GM18498 (cell line): ENCODE results near the gene CTNNA2.

ENCODE experiments used
- ATAC-seq: cut with Tn5 transposase; IDR thresholded peaks from one replicate; pipeline ENCODE4 v1.9.1; 2021; ENCODE audit warnings: mild to moderate bottlenecking, moderate library complexity; ENCODE audit not compliant: unreplicated experiment

Gene CTNNA2

DNA sequence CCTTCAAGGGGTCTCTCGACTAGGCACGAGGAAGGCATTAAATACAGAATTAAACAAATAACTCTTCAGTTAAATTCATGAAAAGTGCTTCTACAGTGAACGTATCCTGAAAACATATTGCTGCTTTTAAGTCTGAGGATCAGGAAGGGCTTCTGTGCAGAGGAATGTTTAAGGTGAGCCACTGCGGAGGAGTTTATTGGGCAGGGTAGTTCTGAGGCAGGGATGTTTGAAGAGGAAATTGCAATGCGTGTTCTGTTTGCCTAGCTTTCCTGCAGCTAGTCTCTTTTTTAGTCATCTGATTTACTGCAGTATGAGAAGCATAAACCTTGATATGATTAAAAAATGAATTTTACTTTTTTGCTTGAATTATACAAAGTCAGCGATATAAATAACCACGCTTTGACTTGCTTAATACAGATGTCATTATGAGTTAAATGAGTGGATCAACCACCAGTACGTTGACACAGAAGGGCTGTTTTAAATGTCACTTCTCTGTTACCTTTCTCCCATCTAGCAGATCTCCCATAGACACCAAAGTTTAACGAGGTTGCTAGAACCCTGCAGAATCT, 98.7 kb downstream of the CTNNA2 start:
- no peak for ATAC-seq

DNA sequence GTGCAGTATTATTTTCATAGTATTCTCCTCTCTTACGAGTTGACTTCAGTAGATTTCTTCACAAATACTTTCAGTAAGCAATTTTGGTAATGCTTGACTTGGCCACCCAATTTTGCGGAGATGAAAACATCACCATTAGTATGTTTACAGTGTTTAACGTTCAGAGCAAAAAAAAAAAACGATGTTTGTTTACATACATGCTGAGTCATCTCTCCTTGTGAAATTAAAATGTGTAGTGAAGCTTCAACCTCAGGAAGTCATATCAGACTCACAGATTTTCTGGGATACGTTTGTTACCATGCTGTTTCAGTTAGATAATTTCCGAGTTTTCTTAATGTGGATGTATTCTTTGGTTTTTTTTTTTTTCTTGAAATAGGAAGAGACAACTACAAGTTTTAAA, 100.1 kb downstream of the CTNNA2 start:
- ATAC-seq: no peak

DNA sequence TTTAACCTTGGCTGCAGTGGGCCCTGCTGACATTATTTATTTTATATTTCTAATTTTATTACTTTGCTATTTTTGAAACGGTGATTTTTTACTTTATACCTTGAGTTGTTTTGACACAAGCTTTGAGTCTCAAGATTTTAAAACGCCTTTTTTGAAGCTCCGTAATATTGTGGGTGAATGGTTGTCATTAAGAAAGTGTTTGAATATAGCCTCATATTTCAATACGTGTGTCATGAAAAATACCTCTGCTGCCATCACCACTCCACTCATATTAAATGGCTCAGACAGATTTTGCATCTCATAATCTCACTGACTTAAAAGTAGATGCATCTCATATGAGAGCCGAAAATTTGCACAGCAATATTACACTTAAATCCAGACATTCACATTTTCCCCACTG, 106.6 kb downstream of the CTNNA2 start:
- ATAC-seq: no peak

DNA sequence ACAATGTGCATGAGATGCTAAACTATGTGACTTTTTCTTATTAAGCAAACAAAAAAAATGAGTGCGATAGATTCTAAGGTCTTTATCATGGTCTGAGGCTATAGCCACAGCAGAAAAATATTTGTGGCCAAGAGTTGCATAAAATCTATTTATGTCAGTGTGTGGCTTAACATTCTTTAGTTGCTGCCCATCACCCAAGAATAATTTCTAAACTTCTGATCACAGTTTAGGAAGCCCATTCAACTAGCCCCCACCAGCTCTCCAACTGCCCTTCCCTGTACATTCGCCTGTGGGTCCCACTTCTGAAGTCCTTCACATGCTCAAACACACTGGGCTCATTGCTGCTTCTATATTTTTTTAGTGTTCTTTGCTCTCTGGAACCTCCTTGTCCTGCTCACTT, 107.1 kb downstream of the CTNNA2 start:
- no peak for ATAC-seq

DNA sequence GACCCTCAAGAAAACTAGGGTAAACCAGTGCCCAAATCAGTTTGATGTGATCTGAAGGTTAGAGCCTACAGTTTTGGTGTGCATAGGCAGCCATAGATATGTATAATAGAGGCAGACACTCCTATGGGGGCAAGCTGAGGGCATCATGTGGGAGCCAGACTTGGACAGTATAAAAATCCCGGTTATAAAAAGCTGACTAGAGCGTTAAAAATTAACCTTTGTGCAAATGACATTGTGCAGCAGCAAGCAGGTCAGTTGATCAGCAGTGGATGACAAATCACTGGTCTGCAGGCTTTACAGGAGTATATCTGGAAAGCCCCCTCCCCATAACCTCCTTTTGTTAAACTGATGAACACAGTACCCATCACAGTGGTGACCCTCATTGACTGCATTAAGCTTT, 107.8 kb downstream of the CTNNA2 start:
- no peak for ATAC-seq

DNA sequence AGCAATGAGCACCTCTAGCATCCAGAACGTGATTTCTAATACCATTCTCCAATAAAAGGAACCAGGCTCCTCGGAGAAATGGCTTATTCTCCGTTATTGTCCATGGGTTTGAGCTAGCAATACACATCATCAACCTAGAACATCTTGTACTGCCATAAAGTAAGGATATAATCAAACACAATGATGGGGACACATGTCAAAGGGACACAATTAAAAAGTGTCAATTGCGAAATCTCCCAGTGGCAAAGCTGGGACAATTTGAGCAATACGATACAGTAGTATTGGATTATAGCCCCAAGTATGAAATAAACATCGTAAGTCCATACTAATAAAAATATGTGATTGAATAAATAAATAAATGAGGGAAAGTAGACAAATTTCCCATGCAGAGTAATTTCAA, 108.4 kb downstream of the CTNNA2 start:
- ATAC-seq: no peak

DNA sequence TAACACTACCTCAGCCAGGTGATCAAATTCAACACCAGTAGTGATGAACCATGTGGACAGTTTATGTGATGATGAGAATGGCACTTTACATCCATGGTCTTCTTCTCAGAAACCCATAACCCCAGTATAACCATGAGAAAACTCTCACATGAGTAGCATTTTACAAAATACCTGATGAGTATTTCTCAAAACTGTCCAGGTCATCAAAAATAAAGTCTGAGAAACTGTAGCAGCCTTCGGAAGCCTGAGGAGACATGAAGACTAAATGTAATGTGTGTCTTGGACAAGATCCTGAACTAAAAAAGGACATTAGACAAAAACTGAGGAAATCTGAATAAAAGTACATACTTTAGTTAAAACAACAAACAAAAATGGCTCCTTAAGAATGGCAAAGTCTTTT, 108.9 kb downstream of the CTNNA2 start:
- ATAC-seq: no peak

DNA sequence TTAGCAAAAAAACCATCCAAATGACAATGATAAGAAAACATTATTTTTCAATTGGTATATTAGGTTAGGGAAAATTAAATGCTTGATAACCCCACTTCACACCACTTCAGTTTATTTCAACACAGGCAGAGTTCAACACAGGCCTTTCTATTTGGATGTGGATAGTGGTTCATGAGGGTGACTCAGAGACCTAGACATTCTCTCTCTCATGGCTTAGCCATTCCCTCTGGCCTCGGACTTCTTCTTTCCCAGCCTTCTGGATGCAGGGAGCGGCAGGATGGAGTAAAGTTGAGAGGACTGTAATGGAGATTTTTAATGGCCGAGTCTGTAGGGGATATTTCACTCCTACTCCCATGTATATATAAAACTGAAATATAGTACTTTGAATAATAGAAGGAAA, 109.7 kb downstream of the CTNNA2 start:
- no peak for ATAC-seq

DNA sequence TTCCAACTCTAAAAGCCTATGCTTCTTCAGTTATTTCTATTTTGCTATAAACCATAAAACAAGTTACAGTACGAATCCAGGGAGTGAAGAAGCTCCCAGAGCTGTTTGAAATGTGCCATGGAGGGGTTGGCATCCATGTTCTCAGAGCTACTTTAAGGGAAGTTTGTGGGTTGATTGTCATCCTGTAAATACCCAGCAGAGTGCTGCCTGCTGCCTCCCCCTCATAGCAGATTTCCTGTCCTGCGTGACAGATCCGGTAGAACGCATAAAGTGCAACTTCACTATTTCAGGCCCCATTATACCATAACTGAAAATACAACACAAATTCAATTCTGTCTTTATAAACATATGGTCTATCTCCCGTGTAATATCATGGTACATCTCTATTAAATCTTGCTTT, 114.4 kb downstream of the CTNNA2 start:
- no peak for ATAC-seq

DNA sequence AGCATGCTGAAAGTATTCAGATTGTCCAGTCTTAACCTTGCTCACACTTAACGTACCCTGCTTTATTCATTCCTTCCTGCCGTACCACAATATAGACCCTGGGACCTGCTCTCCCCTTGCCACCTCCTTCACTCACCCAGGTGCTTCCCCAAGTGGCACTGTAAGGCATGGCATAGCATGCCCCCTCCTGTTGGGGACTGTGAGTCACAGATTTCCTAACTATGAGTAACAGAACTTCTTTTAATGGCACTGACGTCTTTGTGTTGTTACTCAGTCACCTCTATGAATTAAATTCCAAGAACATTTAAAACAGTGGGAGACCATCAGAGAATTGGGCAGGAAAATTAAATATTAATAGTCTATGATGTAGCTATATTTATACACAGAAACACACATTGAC, 117.2 kb downstream of the CTNNA2 start:
- ATAC-seq: no peak

DNA sequence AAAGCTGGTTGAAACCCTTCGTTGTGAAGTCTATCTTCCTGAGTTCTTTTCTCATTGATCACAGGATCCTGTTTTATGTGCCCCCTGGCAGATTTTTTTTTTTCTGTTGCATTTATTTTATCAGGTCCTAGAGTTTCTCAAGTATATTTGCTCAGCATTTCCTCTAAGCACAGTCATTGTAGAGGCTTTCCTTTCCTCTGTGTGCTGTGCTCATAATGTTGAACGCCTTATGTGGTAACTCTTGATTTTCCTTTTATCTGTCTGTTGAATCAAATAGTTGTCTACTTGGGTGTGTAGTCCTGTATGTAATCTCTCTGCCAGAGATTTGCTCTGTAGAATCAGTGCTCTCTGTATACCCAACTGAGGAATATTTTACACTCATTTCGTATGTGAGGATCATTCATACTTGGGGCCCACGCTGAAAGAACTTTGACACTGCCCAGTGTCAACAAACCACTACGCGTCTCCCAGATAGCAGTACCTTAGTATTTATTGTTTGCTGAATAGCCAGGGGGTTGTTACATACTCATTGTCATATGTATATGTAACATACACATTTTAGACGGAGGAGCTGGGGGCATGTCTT, 118.2 kb downstream of the CTNNA2 start:
- ATAC-seq: no peak

DNA sequence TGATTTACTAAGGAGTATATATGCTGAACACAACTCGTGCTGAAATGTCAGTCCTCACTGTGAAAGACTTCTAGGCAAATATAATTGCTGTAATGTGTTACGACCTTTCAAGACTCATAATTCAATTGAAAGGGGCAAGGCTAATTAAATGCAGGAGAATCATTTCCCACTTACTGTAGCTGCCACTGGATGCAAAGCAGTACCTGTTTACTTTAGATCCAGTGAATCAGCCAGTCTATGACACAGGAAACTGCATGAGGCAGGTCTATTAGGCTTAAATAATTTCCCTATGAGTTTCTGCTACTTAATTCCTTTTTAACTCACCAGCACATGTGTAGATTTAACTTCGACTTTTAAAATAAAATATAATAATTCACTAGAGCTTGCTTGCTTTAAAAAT, 125.6 kb downstream of the CTNNA2 start:
- no peak for ATAC-seq

DNA sequence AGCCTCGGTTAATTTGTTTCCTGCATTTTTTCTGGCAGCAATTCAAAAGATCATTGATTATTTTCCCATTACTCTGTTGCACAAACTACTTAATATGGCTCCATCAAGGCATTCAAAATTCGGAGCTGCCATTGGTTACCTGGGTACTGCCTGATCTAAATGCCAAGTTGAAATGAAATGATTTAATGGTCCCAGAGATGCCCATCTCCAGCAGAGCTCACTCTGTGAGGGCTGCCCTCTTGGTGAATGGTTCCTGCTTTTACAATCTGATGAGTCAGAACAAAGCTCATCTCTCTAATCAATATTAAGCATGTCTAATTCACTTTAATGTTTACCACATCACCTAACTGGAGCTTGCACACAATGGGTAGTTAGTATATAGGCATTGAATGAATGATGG, 126.1 kb downstream of the CTNNA2 start:
- no peak for ATAC-seq

DNA sequence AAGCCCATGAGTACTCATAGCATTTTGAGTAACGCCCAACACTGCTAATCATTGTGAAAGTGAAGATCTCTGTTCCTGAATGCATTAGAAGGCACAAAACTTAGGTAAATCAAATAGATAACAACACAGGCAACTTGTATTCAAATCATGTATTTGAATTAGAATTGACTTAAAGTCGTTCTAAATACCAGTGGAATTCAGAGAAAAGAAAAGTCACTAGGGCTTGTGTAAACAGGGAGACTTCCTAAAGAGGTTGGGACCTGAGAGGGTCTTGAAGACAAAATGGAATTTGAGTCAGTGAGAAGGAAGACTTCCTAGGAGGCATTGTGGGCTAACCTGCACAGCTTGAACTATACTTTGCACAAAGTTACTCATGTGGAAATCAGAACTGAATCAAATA, 127.2 kb downstream of the CTNNA2 start:
- ATAC-seq: no peak

DNA sequence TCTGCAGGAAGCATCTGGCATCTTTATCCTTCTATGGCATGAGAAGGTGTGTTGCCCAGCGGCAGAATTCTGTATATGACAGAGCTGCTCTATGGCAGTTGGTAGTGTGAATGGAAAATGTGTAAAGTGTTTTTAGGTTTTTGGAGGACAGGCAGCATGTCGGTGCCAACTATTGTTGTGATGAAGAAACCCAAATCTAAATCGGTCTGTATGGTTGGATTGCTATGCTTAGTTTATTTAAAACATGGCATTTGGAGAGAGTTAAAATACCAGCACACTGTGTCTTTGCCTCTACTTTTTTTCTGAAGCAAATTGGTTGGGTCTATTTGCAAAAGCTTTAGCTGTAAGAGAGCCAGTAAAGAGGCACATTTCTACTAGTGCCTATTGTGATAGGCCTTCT, 136.7 kb downstream of the CTNNA2 start:
- no peak for ATAC-seq

DNA sequence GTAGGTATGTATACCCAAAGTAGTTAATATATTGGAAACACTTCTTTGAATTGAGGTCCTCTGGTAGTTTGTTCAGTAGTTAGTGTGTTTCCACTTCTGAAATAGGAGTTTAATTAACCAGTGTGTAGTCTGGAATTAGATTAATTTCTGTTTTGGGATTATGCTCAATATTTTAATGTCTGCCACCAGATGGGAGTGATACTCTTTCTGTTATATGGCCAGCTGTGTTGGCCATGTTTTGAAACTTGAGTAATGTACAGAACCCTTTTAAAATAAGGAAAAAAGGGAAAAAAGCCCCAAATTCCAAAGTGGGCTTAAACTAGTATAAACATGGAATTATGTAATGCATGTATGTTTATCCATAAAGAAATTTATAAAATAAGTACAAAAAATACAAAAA, 147.7 kb downstream of the CTNNA2 start:
- ATAC-seq: no peak

DNA sequence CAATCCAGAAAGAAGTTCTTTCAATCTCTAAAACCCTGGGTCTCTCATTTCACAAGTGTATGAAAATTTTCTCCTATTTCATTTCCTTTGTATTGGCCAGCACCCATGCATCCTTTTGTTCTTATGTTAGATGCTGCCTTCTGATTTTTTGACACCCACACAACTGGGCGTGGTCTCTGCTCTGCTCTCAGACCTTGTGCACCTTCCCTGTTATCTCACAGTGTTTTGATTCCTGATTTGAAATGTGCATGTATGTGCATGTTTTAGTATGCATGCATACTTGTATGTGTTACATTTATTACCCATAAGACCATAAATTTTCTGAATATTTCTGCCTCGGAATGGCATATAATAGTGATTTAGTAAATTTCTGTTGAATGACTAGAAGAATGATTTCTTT, 152.2 kb downstream of the CTNNA2 start:
- no peak for ATAC-seq

DNA sequence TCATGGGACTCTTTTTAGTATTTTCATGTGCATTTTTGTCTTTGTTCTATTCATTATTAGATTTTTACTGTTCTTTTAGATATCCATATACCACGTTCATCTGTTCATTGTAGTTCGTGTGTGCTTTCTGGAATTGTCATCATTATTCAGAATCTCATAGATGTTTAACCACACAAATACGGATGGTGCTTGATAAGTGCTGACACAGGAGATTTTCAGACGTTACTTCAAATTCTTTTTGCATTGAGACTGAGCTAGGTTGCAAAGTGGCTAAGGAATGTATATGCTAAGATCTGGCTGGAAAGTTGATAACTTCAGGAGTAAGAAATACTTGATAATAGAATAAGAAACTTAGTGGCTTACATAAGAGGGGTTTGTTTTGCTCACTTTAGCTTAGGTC, 153.6 kb downstream of the CTNNA2 start:
- ATAC-seq: no peak

DNA sequence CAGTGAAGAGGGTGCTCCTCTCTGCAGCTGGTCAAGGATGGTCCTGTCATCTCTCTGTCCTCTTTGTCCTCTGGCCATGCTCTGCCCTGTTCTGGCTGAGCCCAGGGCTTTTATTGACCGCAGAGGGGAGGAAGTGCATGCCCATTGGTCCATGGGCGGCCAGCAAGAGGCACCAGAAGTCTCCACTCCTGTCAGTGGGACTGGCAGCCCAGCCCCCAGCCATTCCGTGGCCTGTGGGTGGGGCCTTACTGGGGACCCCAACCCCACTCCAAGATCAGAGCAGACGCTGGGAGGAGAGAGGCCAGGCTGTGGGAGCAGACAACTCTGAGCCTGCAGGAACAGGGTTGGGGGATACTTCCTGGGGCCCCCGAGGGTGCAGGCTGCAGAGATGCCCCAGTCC, 156.9 kb downstream of the CTNNA2 start:
- no peak for ATAC-seq

DNA sequence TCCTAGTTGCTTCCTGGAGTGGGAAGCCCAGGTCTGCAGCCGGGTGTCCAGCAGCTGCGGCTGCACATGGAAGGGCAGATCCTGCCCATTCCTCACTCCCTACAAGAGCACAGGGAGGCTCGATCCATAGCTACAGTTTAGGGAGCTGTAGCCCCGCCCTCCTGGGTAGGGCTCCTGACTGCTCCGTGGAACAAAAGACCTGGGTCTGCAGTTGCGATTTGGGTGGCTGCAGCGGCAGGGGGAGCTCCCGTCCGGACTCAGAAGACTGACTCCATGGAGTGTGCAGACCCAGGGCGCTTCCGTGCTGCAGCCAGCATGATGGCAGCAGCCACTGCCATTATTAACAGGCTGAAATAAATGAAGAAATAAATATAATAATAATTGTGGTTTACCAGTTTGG, 157.3 kb downstream of the CTNNA2 start:
- no peak for ATAC-seq

DNA sequence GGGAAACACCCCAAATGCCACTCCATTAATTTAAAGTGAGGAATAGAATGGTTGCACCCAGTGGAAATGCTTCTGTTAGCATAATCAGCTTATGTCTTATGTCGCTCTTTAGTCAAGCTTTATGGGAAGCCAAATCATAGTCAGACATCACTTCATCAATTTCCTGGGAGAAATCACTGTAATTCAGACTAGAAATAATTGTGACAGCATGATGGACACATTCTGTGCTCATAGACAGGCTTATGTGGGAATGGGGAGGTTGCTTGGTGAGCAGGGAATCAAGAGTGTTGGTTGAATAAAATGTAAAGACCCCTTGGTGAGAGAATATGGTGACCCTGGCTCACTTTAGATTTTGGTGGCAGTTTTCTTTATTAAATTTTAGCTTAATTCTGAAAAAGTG, 174.0 kb downstream of the CTNNA2 start:
- ATAC-seq: no peak

DNA sequence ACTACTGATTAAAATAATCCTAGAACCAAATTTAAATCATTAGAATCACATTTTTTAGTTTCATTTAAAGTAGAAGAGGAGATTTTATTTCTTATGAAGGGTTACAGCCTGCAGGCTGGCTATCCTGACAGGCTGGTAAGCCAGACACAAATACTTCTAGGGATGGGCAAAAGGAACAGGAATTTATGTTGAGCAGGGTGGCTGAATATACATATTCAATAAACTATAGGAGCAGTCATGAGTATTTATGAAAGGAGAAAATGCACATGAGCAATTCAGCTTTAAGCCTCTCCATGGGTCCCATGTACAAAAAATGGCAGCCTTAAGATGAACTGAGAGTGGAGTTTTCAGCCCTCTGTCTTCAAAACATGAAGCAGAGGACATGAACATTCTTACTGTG, 182.4 kb downstream of the CTNNA2 start:
- no peak for ATAC-seq

DNA sequence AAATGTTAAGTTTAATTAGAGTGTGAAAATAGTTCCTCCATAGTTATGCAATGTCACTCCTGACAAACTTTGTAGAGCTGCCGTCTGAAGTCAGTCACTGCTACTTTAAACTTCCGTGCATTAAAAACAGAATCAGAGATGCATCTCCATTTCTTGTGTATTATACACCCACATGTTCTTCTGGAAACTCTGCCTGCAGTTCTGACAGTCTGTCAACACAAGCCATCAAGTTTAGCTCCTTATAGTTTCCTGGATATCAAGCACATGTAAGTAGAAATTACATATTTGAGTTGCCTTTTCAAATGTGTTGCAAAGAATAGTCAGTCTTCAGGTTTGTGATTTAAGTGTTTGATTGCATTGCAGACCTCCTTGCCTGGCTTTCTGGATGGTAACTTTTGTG, 184.3 kb downstream of the CTNNA2 start:
- ATAC-seq: no peak
